PFSK-1 (cell line): ENCODE results near the gene ZBTB38.

ENCODE experiments used
- FOXP2 ChIP-seq: optimal IDR thresholded peaks from 2 replicates; pipeline ENCODE3; 2011; ENCODE audit warnings: borderline replicate concordance, control low read depth, inconsistent platforms; ENCODE audit not compliant: insufficient read depth; ENCODE audit errors: extremely low read length, extremely low read depth
- POLR2AphosphoS5 ChIP-seq: IDR thresholded peaks from 2 replicates; pipeline ENCODE4 v1.6.1; 2012; ENCODE audit warnings: low read depth, mild to moderate bottlenecking, control low read depth, low read length, moderate library complexity
- SIN3A ChIP-seq: IDR thresholded peaks from 2 replicates; pipeline ENCODE4 v1.6.1; 2012; ENCODE audit warnings: mild to moderate bottlenecking, low read length, moderate library complexity, borderline replicate concordance; ENCODE audit not compliant: insufficient read depth
- TAF1 ChIP-seq: IDR thresholded peaks from 2 replicates; pipeline ENCODE4 v1.6.1; 2012; ENCODE audit warnings: low read length, control low read depth, borderline replicate concordance; ENCODE audit not compliant: insufficient read depth
- TF ChIP-seq, protein P1 (sequence below), 2 experiments: IDR thresholded peaks; 2 replicates each; pipeline versions ENCODE4 v1.6.1 to v1.8.0; 2011 to 2012; ENCODE audit warnings: low read depth in 2 of 2, low read length in 2 of 2, control low read depth in 1 of 2, inconsistent platforms in 1 of 2, mild to moderate bottlenecking in 1 of 2, moderate library complexity in 1 of 2; ENCODE audit not compliant: insufficient read depth in 1 of 2

- TF ChIP-seq TAF1 (no peak), POLR2AphosphoS5 (no peak), SIN3A (no peak), FOXP2 (no peak)
- TF ChIP-seq, protein P1, sequence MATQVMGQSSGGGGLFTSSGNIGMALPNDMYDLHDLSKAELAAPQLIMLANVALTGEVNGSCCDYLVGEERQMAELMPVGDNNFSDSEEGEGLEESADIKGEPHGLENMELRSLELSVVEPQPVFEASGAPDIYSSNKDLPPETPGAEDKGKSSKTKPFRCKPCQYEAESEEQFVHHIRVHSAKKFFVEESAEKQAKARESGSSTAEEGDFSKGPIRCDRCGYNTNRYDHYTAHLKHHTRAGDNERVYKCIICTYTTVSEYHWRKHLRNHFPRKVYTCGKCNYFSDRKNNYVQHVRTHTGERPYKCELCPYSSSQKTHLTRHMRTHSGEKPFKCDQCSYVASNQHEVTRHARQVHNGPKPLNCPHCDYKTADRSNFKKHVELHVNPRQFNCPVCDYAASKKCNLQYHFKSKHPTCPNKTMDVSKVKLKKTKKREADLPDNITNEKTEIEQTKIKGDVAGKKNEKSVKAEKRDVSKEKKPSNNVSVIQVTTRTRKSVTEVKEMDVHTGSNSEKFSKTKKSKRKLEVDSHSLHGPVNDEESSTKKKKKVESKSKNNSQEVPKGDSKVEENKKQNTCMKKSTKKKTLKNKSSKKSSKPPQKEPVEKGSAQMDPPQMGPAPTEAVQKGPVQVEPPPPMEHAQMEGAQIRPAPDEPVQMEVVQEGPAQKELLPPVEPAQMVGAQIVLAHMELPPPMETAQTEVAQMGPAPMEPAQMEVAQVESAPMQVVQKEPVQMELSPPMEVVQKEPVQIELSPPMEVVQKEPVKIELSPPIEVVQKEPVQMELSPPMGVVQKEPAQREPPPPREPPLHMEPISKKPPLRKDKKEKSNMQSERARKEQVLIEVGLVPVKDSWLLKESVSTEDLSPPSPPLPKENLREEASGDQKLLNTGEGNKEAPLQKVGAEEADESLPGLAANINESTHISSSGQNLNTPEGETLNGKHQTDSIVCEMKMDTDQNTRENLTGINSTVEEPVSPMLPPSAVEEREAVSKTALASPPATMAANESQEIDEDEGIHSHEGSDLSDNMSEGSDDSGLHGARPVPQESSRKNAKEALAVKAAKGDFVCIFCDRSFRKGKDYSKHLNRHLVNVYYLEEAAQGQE (IDR thresholded peaks at IDR 0.05; ENCODE audit: insufficient read depth in 1 of 2, low read depth in 2 of 2, low read length in 2 of 2), result no peak
These were observed 3.6 kb downstream of the ZBTB38 start for GRCh38 chr3:141371882-141372281.
